NT2/D1 (cell line): ENCODE results near the gene MYRF.

Source experiments
- SUZ12 ChIP-seq: IDR thresholded peaks from 2 replicates; pipeline ENCODE4 v1.6.1; 2011; ENCODE audit not compliant: insufficient read length, insufficient read depth; ENCODE audit errors: extremely low read depth
- YY1 ChIP-seq: IDR thresholded peaks from 2 replicates; pipeline ENCODE4 v1.6.1; 2011; ENCODE audit not compliant: insufficient read length, insufficient read depth

GRCh38 chr11:61791737-61792309, 39.4 kb downstream of the MYRF start:
- TF ChIP-seq YY1: no peak
- no peak for TF ChIP-seq SUZ12
